GM18508 (cell line): ENCODE data around the gene ANKRD33B.
"Not testable (repeated sequence)": the region's sequence is repeated elsewhere in the genome, so short reads cannot be mapped to it uniquely, and the experiment has no call there.

Experiments
- ATAC-seq: cut with Tn5 transposase; IDR thresholded peaks from one replicate; pipeline ENCODE4 v1.9.1; 2021; ENCODE audit warnings: moderate number of reproducible peaks; ENCODE audit not compliant: insufficient read depth, unreplicated experiment

Gene ANKRD33B

GRCh38 chr5:10610058-10610457 is 46.2 kb downstream of the ANKRD33B start:
- no peak for ATAC-seq

GRCh38 chr5:10611290-10611689 is 47.4 kb downstream of the ANKRD33B start:
- no peak for ATAC-seq

DNA sequence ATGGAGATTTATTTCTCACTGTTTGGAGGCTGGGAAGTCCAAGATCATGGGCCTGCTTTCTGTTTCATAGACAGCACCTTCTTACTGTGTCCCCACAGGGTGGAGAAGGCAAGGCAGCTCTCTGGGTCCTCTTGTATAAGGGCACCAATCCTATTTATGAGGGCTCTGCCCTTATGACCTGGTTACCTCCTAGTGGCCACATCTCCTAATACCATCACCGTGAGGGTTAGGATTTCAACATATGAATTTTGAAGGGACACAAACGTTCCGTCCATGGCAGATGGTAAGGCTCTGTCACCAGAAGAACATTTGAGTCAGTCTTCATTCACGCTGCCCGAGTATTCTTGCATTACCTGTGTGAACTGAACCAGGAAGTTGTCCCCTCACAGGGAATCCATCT is 48.4 kb downstream of the ANKRD33B start:
- ATAC-seq: no peak

DNA sequence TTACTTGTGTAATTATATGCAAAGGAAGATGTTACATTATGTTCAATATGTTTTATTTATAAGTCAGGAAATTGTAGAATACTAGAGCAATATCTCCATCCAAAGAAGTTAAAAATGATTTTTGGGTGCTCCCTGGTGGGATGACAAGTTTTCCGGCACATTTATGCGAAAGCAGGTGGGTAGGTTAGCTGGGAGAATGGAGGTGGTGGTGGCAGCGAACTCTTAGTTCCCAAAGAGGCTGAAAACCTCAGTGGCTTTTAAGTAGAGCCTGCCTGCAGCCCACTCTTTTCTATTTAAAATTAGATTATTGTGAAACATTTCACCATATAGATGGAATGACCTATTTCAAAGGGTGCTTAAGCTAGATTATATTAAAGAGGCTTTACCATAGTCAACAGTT is 51.8 kb downstream of the ANKRD33B start:
- no peak for ATAC-seq

DNA sequence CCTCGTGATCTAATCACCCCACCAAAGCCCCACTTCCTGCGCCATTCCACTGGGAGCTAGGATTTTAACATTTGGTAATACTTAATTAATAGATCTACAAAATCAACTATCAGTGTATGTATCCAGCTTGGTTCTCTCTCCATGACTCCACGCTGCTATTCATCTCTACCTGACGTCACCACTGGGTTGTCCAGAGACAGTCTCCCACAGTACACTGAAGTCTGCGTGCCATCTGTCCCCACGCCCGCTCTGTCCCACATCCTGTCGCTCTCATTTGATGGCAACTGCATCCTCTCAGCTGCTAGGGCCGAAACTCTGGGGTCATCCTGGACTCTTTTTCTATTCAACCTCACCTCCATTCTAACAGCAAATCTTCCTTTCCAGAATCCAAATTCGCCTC is 53.2 kb downstream of the ANKRD33B start:
- ATAC-seq: no peak

DNA sequence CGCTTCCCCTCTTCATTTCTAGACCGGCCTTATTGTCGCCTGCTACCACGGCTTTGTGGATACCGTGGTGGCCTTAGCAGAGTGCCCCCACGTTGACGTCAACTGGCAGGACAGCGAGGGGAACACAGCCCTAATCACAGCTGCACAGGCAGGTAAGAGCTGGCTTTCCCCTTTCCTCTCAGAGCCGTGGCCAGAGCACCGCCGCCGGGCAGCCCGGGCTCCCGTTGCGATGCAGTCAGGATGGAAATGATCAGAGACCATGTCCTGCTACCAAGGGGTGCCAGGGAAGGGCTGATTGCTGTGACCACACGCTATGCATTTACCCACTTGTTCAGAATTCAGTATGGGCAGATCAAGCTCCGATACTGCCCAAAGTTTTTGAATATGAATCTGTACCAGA is 54.4 kb downstream of the ANKRD33B start:
- ATAC-seq: no peak

GRCh38 chr5:10619649-10620048 is 55.8 kb downstream of the ANKRD33B start:
- no peak for ATAC-seq

GRCh38 chr5:10620346-10620745 is 56.5 kb downstream of the ANKRD33B start:
- ATAC-seq: peak; percentile 50

DNA sequence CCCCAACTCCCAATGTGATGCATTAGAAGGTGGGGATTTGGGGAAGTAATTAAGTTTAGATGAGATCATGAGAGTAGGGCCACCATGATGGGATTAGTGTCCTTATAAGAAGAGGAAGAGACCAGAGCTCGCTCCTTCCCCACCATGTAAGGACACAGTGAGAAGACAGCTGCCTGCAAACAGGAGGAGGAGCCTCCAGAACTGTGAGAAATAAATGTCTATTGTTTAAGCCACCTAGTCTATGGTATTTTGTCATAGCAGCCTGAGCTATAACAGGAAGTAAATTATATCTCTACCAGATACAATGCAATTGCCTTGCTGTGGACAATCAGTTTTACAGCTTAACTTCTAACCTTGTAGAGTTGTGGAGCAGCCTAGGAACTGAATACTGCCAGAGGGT is 58.0 kb downstream of the ANKRD33B start:
- no peak for ATAC-seq

- ATAC-seq: no peak
These were observed 58.9 kb downstream of the ANKRD33B start for GRCh38 chr5:10622810-10623209.

DNA sequence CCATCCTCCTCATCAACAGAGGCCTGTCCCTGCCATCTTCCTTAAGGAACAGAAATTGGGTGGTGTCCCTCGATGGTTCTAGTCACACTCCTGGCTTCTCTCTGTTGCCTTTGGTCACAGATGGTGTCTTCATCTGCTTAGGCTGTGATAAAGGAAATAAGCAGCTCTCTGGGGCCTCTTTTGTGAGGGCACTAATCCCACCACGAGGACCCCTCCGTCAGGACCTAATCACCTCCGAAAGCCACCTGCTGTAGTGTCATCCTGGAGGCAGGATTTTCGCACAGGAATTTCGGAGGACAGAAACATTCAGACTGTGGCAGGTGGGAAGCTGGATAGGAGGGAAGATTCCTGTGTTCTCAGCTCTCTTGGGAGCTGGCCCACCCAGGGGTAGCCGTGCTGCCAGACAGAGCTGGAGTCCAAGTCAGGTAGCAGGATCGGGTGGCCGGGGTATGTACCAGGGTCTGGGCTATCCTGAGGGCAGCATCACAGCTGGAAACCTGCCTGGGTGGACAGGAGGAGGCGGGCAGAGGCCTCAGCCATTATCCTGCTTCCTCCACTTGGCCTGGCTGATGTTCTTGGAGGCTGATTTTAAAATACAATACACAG is 59.5 kb downstream of the ANKRD33B start:
- no peak for ATAC-seq

- no peak for ATAC-seq
These were observed 60.3 kb downstream of the ANKRD33B start for GRCh38 chr5:10624206-10624605.

DNA sequence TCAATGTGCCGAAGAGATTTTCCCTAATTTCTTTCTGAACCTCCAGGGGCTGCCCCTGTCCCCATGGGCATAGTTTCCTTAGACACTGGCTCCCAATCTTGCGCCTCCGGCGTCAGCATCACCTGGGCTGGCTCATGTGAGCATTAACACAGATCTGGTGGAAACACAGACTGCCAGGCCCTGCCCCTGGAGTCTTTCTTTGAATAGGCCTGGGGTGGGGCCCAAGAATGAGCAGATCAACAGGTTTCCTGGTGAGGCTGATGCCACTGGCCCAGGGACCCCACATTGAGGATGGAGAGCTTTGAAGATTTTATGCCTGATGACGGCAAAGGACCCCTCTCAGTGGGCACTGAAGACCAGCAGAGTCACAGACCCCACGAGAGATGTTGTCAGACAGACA is 60.8 kb downstream of the ANKRD33B start:
- no peak for ATAC-seq

DNA sequence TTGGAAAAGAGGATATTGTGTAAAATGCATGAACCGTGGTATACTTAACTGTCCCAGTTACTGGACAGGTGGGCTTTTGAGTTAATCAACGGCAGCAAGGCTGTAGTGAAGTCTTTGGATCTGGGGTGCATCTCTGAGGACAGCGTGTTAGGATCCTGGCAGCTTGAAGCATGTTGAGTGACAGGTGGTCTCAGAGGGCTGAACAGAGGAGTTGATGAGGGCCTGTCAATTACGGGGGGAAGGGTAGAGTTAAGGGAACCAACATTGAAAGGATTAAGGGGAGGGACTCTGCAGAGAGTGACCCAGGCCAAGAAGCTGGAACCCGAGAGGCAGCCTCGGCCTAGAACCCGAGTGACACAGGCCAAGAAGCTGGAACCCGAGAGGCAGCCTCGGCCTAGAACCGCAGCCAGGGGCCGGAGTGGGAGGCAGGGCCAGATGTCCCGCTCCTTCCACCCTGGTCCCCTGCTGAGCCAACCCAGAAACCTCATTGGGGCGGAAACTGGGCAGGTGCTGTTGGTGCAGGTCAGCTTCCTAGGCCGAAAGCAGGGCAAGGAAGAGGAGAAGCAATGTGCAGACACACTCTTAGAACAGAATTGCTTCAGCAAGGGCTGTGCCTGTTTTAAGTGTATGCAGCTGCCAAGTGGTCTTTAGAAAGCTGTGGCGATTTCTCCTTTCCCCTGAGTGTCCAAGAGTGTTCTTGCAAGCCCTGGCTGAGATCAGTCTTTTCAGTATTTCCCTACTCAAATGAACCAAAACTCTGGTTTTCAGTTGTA is 62.0 kb downstream of the ANKRD33B start:
- ATAC-seq: no peak

GRCh38 chr5:10626473-10627013 is 62.7 kb downstream of the ANKRD33B start:
- no peak for ATAC-seq

- no peak for ATAC-seq
These were observed 63.4 kb downstream of the ANKRD33B start for GRCh38 chr5:10627160-10627701.

GRCh38 chr5:10628601-10629000 is 64.7 kb downstream of the ANKRD33B start:
- no peak for ATAC-seq

- no peak for ATAC-seq
These were observed 65.8 kb downstream of the ANKRD33B start for GRCh38 chr5:10629682-10630081.

DNA sequence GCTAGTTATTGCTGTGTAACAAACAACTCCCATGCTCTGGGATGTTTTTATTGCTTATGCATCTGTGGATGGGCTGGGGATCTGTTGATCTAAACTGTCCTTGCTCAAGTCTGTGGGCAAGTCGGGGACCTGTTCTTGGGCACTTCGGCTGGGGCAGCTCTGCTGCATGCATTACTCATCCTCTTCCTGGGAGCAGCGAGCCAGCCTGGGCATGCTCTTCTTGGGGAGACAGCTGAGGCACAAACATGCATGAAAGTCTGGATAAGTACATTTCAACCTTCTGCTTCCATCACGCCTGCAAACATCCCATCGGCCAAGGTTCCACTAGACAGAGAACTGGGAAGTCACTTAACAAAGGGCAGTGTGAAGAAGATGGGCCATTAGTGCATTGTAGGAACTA is 66.3 kb downstream of the ANKRD33B start:
- ATAC-seq: no peak

- ATAC-seq: not testable (repeated sequence)
These were observed 66.9 kb downstream of the ANKRD33B start for GRCh38 chr5:10630744-10631143.

GRCh38 chr5:10631316-10631996 is 67.6 kb downstream of the ANKRD33B start:
- peak; percentile 1 for ATAC-seq
